ENCODE data around the gene RTL1.

Gene RTL1

DNA sequence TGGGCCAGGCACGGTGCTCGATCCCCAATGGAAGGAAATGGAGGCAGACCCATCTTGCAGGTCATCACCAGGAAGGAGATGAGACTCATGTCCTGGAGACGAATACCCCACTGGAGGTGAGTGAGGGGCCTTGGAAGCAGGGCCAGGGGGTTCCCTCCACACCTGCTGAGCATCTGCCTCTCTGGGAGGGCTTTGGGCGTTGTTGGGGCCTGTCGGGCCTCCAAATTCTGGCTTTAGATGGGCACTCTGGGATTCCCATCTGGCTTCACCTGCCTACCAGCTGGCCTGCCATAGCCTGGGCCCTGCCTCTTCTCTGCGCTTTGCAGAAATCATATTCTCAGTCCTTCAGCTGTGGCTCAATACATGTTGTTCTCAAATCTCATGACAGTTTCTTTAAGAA is 13.9 kb downstream of the RTL1 start:
- H3K4me3 ChIP-seq (ENCODE audit: low read depth, low read length): no peak overlapping the region
- no peak for DNase-seq (ENCODE audit: low read depth)
- in situ Hi-C loops (cut with HindIII; ENCODE audit: low sequenced_read_pairs): no loop called here
- TF ChIP-seq, protein P1, sequence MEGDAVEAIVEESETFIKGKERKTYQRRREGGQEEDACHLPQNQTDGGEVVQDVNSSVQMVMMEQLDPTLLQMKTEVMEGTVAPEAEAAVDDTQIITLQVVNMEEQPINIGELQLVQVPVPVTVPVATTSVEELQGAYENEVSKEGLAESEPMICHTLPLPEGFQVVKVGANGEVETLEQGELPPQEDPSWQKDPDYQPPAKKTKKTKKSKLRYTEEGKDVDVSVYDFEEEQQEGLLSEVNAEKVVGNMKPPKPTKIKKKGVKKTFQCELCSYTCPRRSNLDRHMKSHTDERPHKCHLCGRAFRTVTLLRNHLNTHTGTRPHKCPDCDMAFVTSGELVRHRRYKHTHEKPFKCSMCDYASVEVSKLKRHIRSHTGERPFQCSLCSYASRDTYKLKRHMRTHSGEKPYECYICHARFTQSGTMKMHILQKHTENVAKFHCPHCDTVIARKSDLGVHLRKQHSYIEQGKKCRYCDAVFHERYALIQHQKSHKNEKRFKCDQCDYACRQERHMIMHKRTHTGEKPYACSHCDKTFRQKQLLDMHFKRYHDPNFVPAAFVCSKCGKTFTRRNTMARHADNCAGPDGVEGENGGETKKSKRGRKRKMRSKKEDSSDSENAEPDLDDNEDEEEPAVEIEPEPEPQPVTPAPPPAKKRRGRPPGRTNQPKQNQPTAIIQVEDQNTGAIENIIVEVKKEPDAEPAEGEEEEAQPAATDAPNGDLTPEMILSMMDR (IDR thresholded peaks at IDR 0.05; ENCODE audit: low read depth, low read length, missing control alignments): no peak

GRCh38 chr14:100888789-100889315 is 14.7 kb downstream of the RTL1 start:
- TF ChIP-seq, protein P1 (IDR thresholded peaks at IDR 0.05; ENCODE audit: low read depth, low read length, missing control alignments): no peak
- in situ Hi-C loops (cut with HindIII; ENCODE audit: low sequenced_read_pairs): no loop called here

GRCh38 chr14:100887728-100888335 is 15.7 kb downstream of the RTL1 start:
- no peak overlapping the region for H3K4me3 ChIP-seq (ENCODE audit: low read depth, low read length)
- in situ Hi-C loops (cut with HindIII; ENCODE audit: low sequenced_read_pairs): no loop called here
- no peak for DNase-seq (ENCODE audit: low read depth)
- TF ChIP-seq, protein P1 (IDR thresholded peaks at IDR 0.05; ENCODE audit: low read depth, low read length, missing control alignments): no peak

More at GRCh38 chr14:100888789-100889315, 14.7 kb downstream of the RTL1 start:
- H3K4me3 ChIP-seq (ENCODE audit: low read depth, low read length): no peak overlapping the region
- no peak for DNase-seq (ENCODE audit: low read depth)

- no peak overlapping the region for H3K4me3 ChIP-seq (ENCODE audit: low read depth, low read length)
- DNase-seq (ENCODE audit: low read depth): no peak
- in situ Hi-C loops (cut with HindIII; ENCODE audit: low sequenced_read_pairs): no loop called here
- TF ChIP-seq, protein P1 (IDR thresholded peaks at IDR 0.05; ENCODE audit: low read depth, low read length, missing control alignments): peak; percentile 17
Observed at GRCh38 chr14:100885617-100886016, 17.9 kb downstream of the RTL1 start.

- in situ Hi-C loops (cut with HindIII; ENCODE audit: low sequenced_read_pairs): no loop called here
- TF ChIP-seq, protein P1 (IDR thresholded peaks at IDR 0.05; ENCODE audit: low read depth, low read length, missing control alignments): no peak
- no peak for DNase-seq (ENCODE audit: low read depth)
- no peak overlapping the region for H3K4me3 ChIP-seq (ENCODE audit: low read depth, low read length)
Observed at GRCh38 chr14:100885196-100885595, 18.3 kb downstream of the RTL1 start.

- no peak for DNase-seq (ENCODE audit: low read depth)
- H3K4me3 ChIP-seq (ENCODE audit: low read depth, low read length): no peak overlapping the region
- in situ Hi-C loops (cut with HindIII; ENCODE audit: low sequenced_read_pairs): no loop called here
- TF ChIP-seq, protein P1 (IDR thresholded peaks at IDR 0.05; ENCODE audit: low read depth, low read length, missing control alignments): no peak
Observed at GRCh38 chr14:100884456-100884855, 19.1 kb downstream of the RTL1 start.

Measured in astrocyte of the cerebellum (primary cell).